ENCODE measurements around the gene HOXB8.

Gene HOXB8

GRCh38 chr17:48615047-48615962, at the start of gene HOXB8:
TSS of gene HOXB8 (minus strand) at chr17:48615292. CDS start at chr17:48614704, 588 bp downstream.
- no peak for DNase-seq

DNA sequence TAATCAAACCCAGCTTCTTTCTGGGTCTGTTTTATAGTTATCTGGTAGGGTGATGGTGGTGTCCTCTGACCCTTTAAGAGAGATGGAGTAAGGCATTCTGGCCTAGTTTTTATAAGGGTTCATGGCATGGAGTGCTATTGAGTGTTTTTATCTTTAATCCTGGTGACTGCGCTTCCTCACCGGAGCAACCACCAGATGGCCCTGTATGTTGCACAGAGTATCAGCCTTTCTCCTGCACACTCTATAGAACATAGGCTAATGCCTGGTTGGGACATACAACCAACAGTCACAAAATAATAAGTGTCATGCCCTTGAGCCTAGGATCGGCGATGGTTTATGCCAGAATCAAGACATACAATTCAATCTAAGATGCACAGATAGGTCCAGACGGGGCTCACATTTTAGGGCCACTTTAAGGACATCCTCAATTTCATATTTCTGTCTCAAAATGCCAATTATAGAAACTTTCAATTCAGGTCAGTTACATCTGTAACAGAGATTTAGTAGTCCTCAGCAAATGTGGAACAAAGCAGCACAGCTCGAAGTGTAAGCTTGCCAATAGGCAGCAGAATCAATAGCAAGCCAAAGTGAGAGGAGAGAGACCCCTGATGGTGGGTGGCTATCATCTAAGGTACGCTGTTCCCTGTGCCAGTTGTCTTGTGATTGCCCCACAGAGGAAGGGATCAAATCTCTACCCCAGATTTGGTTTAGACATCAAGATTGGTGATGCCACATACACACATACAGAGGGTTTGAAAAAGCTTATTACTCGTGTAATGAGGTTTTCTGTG, 48.2 kb upstream of the HOXB8 start:
- DNase-seq: no peak

- no peak for DNase-seq
Observed at GRCh38 chr17:48655913-48656312, 40.8 kb upstream of the HOXB8 start.

- no peak for DNase-seq
Observed at GRCh38 chr17:48649741-48650140, 34.6 kb upstream of the HOXB8 start.

- DNase-seq: no peak
Observed at GRCh38 chr17:48647963-48648245, 32.8 kb upstream of the HOXB8 start.

GRCh38 chr17:48647103-48647962, 32.2 kb upstream of the HOXB8 start:
- DNase-seq: no peak

GRCh38 chr17:48646183-48647102, 31.4 kb upstream of the HOXB8 start:
- DNase-seq: peak in 1 of 2 donors; percentile 34

GRCh38 chr17:48645639-48646182, 30.6 kb upstream of the HOXB8 start:
- no peak for DNase-seq

- DNase-seq: no peak
Observed at GRCh38 chr17:48644910-48645557, 29.9 kb upstream of the HOXB8 start.

DNA sequence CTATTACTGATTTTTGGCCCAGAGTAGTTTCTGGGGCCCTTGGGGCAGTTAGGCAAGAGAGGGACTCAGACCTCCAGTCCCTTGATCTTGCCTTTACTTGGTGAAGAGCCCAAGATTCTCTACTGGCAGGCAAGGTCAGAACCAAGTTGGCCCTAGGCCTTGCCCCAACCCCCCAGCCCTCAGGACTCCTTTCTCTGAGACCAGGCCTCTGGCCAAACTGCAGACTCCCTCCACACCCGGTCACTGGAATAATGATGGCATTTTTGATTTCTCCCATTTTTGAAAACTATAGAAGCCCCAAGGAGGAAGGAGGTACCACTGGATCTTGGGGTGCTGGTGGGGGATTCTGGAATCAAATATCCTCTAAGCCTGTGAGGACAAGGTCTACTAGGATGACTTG, 29.1 kb upstream of the HOXB8 start:
- no peak for DNase-seq

- DNase-seq: no peak
Observed at GRCh38 chr17:48643697-48644012, 28.6 kb upstream of the HOXB8 start.

GRCh38 chr17:48642843-48643696, 28.0 kb upstream of the HOXB8 start:
- DNase-seq: no peak

- DNase-seq: no peak
Observed at GRCh38 chr17:48642059-48642842, 27.2 kb upstream of the HOXB8 start.

GRCh38 chr17:48641541-48642058, 26.5 kb upstream of the HOXB8 start:
- DNase-seq: no peak

DNA sequence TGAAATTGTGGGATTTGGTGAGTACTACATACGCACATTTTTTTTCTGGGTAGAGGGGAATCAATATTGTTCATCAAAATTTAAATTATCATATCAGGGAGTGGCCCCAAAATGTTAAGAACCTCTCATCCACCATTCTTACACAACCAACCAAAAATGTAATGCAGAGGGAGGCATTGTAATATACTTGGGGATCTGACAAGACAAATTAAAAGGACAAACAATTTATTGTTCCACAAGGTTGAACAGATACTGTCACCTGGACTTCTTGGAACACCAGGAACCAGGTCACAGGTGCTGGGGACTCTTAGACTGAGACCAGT, 25.7 kb upstream of the HOXB8 start:
- no peak for DNase-seq

GRCh38 chr17:48639982-48640857, 25.1 kb upstream of the HOXB8 start:
- no peak for DNase-seq

DNA sequence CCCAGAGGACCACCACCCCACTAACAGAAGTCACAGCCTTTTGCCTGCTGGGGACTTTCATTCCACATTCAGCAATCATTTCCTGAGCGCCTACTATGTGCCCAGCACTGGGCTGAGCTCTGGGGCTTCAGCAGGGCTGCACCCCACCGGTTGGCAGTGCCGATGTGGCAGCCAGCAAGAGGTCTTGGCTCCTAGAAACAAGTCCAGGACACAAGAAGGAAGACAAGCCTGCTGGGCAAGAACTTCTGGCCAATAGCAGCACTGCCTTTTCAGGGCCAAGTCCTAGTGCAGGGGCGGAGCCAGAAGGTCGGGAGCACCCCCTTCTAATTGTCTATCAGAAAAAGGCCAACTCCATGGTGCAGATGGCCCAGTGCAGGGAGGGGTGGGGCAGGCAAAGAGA, 24.0 kb upstream of the HOXB8 start:
- no peak for DNase-seq

All from stimulated activated CD4-positive, alpha-beta T cell treated with anti-CD3 and anti-CD28 coated beads, Interleukin-2, amount 100 ng/mL, for 24 hours (primary cell).